Measurements from ENCODE around the gene PRDM2. TPM values are rescaled to one million over a fixed set of nuclear protein-coding genes. Genes with fewer than 3 reads are reported as not detected.
"Not testable (repeated sequence)": the region's sequence is repeated elsewhere in the genome, so short reads cannot be mapped to it uniquely, and the experiment has no call there.

PRDM2 gene
- total RNA-seq, 4 donors from 2014 or later: 54.4 to 99.1 (median 63.1) TPM

DNA sequence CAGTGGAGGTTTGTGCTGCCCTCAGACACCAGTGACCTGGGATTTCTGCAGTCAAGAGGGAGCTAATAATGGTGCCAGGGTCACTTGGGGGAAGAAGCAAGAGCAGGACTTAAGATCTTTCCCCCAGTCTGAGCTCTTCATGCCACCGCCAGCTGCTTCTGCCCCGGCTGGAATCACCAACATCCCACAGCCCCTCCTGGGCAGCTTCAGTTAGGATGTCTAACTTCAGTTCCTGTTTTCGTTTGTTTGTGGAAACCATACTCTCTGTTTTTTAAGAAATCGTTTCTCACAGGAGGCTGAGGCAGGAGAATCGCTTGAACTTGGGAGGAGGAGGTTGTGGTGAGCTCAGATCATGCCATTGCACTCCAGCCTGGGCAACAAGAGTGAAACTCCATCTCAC lies 25.6 kb upstream of the PRDM2 start:
- TF ChIP-seq, protein P1, sequence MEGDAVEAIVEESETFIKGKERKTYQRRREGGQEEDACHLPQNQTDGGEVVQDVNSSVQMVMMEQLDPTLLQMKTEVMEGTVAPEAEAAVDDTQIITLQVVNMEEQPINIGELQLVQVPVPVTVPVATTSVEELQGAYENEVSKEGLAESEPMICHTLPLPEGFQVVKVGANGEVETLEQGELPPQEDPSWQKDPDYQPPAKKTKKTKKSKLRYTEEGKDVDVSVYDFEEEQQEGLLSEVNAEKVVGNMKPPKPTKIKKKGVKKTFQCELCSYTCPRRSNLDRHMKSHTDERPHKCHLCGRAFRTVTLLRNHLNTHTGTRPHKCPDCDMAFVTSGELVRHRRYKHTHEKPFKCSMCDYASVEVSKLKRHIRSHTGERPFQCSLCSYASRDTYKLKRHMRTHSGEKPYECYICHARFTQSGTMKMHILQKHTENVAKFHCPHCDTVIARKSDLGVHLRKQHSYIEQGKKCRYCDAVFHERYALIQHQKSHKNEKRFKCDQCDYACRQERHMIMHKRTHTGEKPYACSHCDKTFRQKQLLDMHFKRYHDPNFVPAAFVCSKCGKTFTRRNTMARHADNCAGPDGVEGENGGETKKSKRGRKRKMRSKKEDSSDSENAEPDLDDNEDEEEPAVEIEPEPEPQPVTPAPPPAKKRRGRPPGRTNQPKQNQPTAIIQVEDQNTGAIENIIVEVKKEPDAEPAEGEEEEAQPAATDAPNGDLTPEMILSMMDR (IDR thresholded peaks at IDR 0.05): no peak
- TF ChIP-seq POLR2AphosphoS5 (IDR thresholded peaks at IDR 0.05) (no peak), POLR2A (IDR thresholded peaks at IDR 0.05) (no peak), EP300 (IDR thresholded peaks at IDR 0.05) (no peak)
- DNase-seq (ENCODE audit: low spot score in 2 of 2): no peak
- no peaks in the 10 kb centered on the region for H3K9me3 ChIP-seq
- no peaks in the 10 kb centered on the region for H3K27me3 ChIP-seq
- no peak overlapping the region for H3K4me3 ChIP-seq
- no peaks in the 10 kb centered on the region for H3K4me1 ChIP-seq
- H3K27ac ChIP-seq: no peak overlapping the region
- no peaks in the 10 kb centered on the region for H3K36me3 ChIP-seq
- WGBS: 60% methylated on average over 5 of the region's 5 CpGs

DNA sequence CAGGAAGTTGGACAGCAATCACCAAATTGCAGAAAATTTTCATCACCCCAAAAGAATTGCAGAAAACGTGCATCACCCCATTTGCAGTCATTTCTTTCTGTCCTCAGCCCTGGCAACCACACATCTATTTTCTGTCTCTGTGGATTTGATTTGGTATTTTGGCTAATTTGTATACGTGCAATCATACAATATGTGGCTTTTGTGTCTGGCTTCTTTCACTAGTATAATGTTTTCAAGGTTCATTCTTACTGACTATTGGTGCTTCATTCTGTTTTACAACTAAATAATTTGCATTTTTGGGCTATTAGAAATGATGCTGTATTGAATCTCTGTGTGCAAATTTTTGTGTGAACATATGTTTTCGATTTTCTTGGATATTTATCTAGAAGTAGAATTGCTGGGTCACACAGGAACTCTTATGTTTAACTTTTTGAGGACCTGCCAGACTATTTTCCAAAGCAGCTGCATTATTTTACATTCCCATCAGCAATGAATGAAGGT lies 24.8 kb upstream of the PRDM2 start:
- Histone ChIP-seq H3K9me3 (no peaks in the 10 kb centered on the region), H3K27ac (no peak overlapping the region), H3K36me3 (no peaks in the 10 kb centered on the region), H3K4me3 (no peak overlapping the region), H3K27me3 (no peaks in the 10 kb centered on the region), H3K4me1 (no peaks in the 10 kb centered on the region)
- DNase-seq (ENCODE audit: low spot score in 2 of 2): no peak
- 49% methylated on average over 3 of the region's 3 CpGs for WGBS
- TF ChIP-seq, protein P1 (IDR thresholded peaks at IDR 0.05): no peak
- TF ChIP-seq POLR2AphosphoS5 (IDR thresholded peaks at IDR 0.05) (no peak), POLR2A (IDR thresholded peaks at IDR 0.05) (no peak), EP300 (IDR thresholded peaks at IDR 0.05) (no peak)

DNA sequence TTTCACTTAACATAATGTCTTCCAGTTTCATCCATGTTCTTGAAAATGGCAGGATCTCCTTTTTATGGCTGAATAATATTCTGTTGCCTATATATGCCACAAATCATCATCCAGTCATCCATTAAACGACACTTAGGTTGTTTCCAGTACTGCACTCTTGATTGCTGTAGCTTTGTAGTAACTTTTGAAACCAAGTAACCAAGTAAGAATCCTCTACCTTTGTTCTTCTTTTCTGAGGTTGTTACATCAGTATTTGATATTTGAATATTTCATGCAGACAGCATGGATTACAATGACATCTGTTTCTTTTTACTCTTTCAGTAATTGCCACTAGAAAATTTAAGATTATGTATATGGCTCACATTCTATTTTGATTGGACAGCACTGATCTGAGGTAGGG lies 22.1 kb upstream of the PRDM2 start:
- Histone ChIP-seq H3K36me3 (no peaks in the 10 kb centered on the region), H3K9me3 (no peaks in the 10 kb centered on the region), H3K27me3 (no peaks in the 10 kb centered on the region), H3K4me1 (no peaks in the 10 kb centered on the region), H3K27ac (no peak overlapping the region), H3K4me3 (no peak overlapping the region)
- 85% methylated on average over 1 of the region's 1 CpG for WGBS
- DNase-seq (ENCODE audit: low spot score in 2 of 2): no peak
- TF ChIP-seq, protein P1 (IDR thresholded peaks at IDR 0.05): no peak
- TF ChIP-seq POLR2A (IDR thresholded peaks at IDR 0.05) (no peak), POLR2AphosphoS5 (IDR thresholded peaks at IDR 0.05) (no peak), EP300 (IDR thresholded peaks at IDR 0.05) (no peak)

DNA sequence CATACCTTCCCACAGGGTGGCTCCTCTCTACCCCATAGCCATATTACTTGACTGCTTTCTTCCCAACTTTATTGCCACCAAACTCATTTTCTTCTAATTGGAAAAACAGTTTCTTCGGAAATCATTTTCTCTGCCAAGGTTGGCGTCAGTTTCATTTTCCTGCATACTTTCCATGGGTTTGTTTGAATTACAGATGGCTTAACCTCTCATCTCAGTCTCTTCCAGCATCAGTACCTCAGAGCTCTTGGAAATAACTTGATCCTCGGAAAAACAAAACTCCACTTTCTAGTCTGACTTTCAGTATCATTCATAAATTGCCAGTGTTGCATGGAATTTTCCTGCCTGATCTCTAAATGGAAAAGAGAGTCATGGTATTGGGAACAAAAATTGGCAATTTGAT lies 20.3 kb upstream of the PRDM2 start:
- WGBS: 50% methylated on average over 3 of the region's 3 CpGs
- H3K36me3 ChIP-seq: no peaks in the 10 kb centered on the region
- H3K4me3 ChIP-seq: no peak overlapping the region
- H3K27ac ChIP-seq: no peak overlapping the region
- H3K9me3 ChIP-seq: no peaks in the 10 kb centered on the region
- no peaks in the 10 kb centered on the region for H3K27me3 ChIP-seq
- TF ChIP-seq, protein P1 (IDR thresholded peaks at IDR 0.05): no peak
- TF ChIP-seq POLR2AphosphoS5 (IDR thresholded peaks at IDR 0.05) (no peak), EP300 (IDR thresholded peaks at IDR 0.05) (no peak), POLR2A (IDR thresholded peaks at IDR 0.05) (no peak)
- no peak for DNase-seq (ENCODE audit: low spot score in 2 of 2)
- H3K4me1 ChIP-seq: no peaks in the 10 kb centered on the region

DNA sequence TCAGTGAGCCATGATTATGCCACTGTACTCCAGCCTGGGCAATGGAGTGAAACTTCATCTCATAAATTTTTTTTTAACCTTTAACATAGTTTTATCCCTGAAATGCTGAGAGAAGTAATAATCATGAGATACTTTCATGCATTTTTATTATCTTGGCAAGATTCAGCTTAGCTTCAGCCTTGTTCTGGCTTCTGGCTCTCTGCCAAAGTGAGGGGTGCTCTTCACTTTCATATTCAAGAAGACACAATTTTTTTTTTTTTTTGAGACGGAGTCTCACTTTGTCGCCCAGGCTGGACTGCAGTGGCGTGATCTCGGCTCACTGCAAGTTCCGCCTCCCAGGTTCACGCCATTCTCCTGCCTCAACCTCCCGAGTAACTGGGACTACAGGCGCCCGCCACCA lies 19.4 kb upstream of the PRDM2 start:
- 74% methylated on average over 9 of the region's 9 CpGs for WGBS
- DNase-seq (ENCODE audit: low spot score in 2 of 2); H3K27ac ChIP-seq; H3K9me3 ChIP-seq; H3K36me3 ChIP-seq; H3K27me3 ChIP-seq; H3K4me3 ChIP-seq; H3K4me1 ChIP-seq: not testable (repeated sequence)

DNA sequence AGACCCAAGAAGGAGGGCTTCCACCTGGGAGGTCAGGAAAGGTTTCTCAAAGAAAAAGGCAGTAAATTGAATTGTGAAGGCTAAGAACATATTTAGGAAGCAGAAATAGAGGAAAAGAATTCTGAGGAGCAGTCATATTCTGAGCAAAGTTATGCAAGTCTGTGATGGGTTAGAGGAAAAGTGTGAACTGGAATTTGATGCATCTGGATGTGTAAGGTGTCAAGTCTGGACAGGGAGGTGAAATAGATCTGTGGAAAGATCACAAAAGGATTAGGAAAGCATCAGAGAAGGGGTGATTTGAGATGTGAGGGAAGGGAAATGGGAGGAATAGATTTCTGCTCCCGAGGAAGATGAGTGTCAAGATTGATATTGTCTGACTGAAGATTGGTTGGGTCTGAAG lies 18.1 kb upstream of the PRDM2 start:
- H3K9me3 ChIP-seq: no peaks in the 10 kb centered on the region
- no peak for TF ChIP-seq POLR2A (IDR thresholded peaks at IDR 0.05)
- no peak for TF ChIP-seq EP300 (IDR thresholded peaks at IDR 0.05)
- TF ChIP-seq POLR2AphosphoS5 (IDR thresholded peaks at IDR 0.05): no peak
- TF ChIP-seq, protein P1 (IDR thresholded peaks at IDR 0.05): no peak

More for the DNA sequence above, 18.1 kb upstream of the PRDM2 start:
- WGBS: 47% methylated on average over 1 of the region's 1 CpG
- H3K36me3 ChIP-seq: no peaks in the 10 kb centered on the region
- no peak overlapping the region for H3K27ac ChIP-seq
- no peaks in the 10 kb centered on the region for H3K4me1 ChIP-seq
- no peak overlapping the region for H3K4me3 ChIP-seq
- no peak for DNase-seq (ENCODE audit: low spot score in 2 of 2)
- no peaks in the 10 kb centered on the region for H3K27me3 ChIP-seq

Measured in suprapubic skin (tissue), 4 donors.